ENCODE data around the gene OXTR.

The OXTR gene

DNA sequence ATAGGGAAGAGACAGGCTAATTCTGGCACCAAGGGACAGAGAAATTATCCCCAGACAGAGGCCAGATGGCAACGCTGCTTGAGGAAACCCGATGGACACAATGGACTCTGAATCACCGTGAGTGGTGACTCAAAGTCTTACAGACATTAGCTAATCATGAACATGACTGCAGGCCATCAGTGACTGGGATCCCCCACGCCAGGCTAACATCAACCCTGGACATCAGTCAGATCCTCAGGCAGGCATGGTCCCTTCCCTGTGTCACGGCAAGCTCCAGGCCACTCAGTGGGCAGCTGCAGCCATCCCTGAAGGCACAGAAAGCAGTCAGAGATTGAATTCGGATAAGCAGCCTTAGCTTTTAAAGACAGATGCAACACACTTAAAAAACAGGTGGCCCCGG lies 23.8 kb upstream of the OXTR start:
- Histone ChIP-seq H3K4me2 (no peak overlapping the region), H3K9ac (no peak overlapping the region), H3K4me1 (ENCODE audit: low read depth, poor library complexity, severe bottlenecking) (no peaks in the 10 kb centered on the region), H2AFZ (ENCODE audit: low read depth) (no peak overlapping the region), H3K36me3 (ENCODE audit: insufficient read depth) (no peaks in the 10 kb centered on the region), H3K27me3 (ENCODE audit: insufficient read depth, low read depth) (no peaks in the 10 kb centered on the region), H3K4me3 (IDR thresholded peaks at IDR 0.05; ENCODE audit: insufficient read depth, low read depth, low read length) (no peak overlapping the region), H4K20me1 (ENCODE audit: insufficient read depth) (no peaks in the 10 kb centered on the region), H3K79me2 (ENCODE audit: insufficient read depth, low read depth) (no peaks in the 10 kb centered on the region), H3K27ac (no peak overlapping the region)
- TF ChIP-seq, protein P1, sequence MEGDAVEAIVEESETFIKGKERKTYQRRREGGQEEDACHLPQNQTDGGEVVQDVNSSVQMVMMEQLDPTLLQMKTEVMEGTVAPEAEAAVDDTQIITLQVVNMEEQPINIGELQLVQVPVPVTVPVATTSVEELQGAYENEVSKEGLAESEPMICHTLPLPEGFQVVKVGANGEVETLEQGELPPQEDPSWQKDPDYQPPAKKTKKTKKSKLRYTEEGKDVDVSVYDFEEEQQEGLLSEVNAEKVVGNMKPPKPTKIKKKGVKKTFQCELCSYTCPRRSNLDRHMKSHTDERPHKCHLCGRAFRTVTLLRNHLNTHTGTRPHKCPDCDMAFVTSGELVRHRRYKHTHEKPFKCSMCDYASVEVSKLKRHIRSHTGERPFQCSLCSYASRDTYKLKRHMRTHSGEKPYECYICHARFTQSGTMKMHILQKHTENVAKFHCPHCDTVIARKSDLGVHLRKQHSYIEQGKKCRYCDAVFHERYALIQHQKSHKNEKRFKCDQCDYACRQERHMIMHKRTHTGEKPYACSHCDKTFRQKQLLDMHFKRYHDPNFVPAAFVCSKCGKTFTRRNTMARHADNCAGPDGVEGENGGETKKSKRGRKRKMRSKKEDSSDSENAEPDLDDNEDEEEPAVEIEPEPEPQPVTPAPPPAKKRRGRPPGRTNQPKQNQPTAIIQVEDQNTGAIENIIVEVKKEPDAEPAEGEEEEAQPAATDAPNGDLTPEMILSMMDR (conservative IDR thresholded peaks at IDR 0.05; ENCODE audit: low read depth, low read length) = no peak

DNA sequence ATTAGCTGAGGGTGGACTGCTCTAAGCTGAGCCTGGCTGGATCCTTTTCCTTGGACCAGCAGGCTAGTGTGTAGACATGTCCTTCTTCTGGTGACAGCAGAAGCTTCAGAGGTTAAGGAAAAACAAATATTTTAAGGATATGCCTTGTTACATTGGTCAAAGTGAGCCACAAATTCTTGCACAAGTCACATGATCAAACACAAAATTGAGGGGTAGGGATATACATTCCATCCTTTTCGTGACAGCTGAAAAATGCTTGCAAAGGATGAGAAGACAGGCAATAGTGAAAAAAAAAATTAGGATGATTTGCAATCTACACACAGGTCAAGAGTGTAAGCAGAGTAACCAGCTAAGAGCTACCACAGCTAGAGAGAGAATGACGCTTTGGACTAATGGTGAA lies 21.1 kb upstream of the OXTR start:
- no peaks in the 10 kb centered on the region for H3K36me3 ChIP-seq (ENCODE audit: insufficient read depth)
- no peak overlapping the region for H3K27ac ChIP-seq
- TF ChIP-seq, protein P1 (conservative IDR thresholded peaks at IDR 0.05; ENCODE audit: low read depth, low read length) = no peak
- H3K4me1 ChIP-seq (ENCODE audit: low read depth, poor library complexity, severe bottlenecking) = no peaks in the 10 kb centered on the region
- H3K27me3 ChIP-seq (ENCODE audit: insufficient read depth, low read depth) = no peaks in the 10 kb centered on the region
- no peak overlapping the region for H3K9ac ChIP-seq
- no peak overlapping the region for H2AFZ ChIP-seq (ENCODE audit: low read depth)
- H3K4me2 ChIP-seq = no peak overlapping the region
- no peaks in the 10 kb centered on the region for H4K20me1 ChIP-seq (ENCODE audit: insufficient read depth)
- H3K4me3 ChIP-seq (IDR thresholded peaks at IDR 0.05; ENCODE audit: insufficient read depth, low read depth, low read length) = no peak overlapping the region
- no peaks in the 10 kb centered on the region for H3K79me2 ChIP-seq (ENCODE audit: insufficient read depth, low read depth)

DNA sequence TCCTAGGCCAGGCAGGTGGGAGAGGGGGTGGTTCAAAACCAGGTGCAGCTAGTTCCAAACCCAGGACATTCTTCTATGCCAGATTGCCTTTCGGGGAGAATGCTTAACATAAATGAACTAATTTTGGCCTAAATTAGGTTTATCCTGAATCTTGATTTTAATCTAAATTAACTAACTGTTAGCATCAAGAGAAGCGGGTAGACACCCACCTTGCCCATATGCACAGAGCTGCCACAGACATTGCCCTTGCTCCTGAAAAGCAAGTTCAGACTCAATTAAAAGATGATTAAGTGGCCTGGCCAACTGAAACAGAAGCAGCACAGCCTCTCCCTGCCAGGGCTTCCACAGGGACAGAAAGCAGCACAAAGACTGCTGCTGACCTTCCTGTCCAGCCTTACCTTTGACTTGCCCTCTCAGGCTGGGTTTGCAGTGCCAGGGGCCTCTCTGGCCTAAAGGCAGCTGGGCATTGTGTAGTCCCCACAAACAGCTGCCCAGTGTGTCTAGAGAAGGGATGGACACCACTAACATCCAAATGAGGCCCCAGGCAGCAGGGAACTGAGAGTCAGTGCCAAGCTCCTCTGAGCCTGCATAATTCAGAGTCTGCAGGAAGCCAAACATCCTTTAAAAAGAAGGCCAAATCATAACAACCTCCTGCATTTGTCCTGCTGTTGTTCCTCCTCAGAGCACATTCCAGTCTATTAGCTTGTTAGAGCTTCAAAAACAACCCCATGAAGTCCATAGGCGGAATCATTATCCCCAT lies 15.4 kb upstream of the OXTR start:
- H3K4me1 ChIP-seq (ENCODE audit: low read depth, poor library complexity, severe bottlenecking) = no peaks in the 10 kb centered on the region
- H3K27me3 ChIP-seq (ENCODE audit: insufficient read depth, low read depth) = no peaks in the 10 kb centered on the region
- H3K79me2 ChIP-seq (ENCODE audit: insufficient read depth, low read depth) = no peaks in the 10 kb centered on the region
- no peaks in the 10 kb centered on the region for H4K20me1 ChIP-seq (ENCODE audit: insufficient read depth)
- no peak overlapping the region for H2AFZ ChIP-seq (ENCODE audit: low read depth)
- TF ChIP-seq, protein P1 (conservative IDR thresholded peaks at IDR 0.05; ENCODE audit: low read depth, low read length) = no peak
- no peak overlapping the region for H3K4me3 ChIP-seq (IDR thresholded peaks at IDR 0.05; ENCODE audit: insufficient read depth, low read depth, low read length)
- no peak overlapping the region for H3K9ac ChIP-seq
- H3K27ac ChIP-seq = no peak overlapping the region
- H3K36me3 ChIP-seq (ENCODE audit: insufficient read depth) = no peaks in the 10 kb centered on the region
- H3K4me2 ChIP-seq = no peak overlapping the region

DNA sequence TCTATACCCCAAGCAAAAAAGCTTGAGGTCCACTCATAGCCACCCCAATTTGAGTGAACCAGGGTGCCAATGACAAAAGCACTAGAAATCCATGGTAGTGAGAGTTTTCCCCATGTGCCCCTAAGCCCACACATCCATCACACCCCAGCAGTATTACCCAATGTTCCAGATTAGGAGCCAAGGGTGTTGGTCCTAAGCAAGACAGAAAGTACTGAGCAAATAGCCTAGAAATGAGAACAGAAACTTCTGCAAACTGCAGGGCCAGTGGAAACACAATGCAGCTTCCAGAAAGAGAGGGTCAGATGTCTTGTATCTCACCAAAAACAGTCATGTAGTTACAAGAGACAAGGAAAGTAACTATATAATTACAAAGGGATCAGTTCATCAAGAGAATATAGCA lies 10.9 kb upstream of the OXTR start:
- TF ChIP-seq, protein P1 (conservative IDR thresholded peaks at IDR 0.05; ENCODE audit: low read depth, low read length) = no peak
- H4K20me1 ChIP-seq (ENCODE audit: insufficient read depth) = no peaks in the 10 kb centered on the region
- no peaks in the 10 kb centered on the region for H3K79me2 ChIP-seq (ENCODE audit: insufficient read depth, low read depth)
- no peaks in the 10 kb centered on the region for H3K4me1 ChIP-seq (ENCODE audit: low read depth, poor library complexity, severe bottlenecking)
- H3K4me2 ChIP-seq = no peak overlapping the region
- H3K4me3 ChIP-seq (IDR thresholded peaks at IDR 0.05; ENCODE audit: insufficient read depth, low read depth, low read length) = no peak overlapping the region
- no peak overlapping the region for H2AFZ ChIP-seq (ENCODE audit: low read depth)
- H3K36me3 ChIP-seq (ENCODE audit: insufficient read depth) = no peaks in the 10 kb centered on the region
- no peak overlapping the region for H3K27ac ChIP-seq
- no peak overlapping the region for H3K9ac ChIP-seq
- no peaks in the 10 kb centered on the region for H3K27me3 ChIP-seq (ENCODE audit: insufficient read depth, low read depth)

Measured in KMS-11 (cell line).